Subcutaneous adipose tissue (tissue), 4 donors: ENCODE measurements around the gene SLMAP. TPM values are rescaled to one million over a fixed set of nuclear protein-coding genes. Genes with fewer than 3 reads are reported as not detected.

Source experiments
- total RNA-seq, 4 donors: library from RNA; depleted of rRNA; stranded (reverse); fragments of >200 nt; gene quantifications; one replicate each; pipeline ENCODE4 v1.1.0, GENCODE V29; 2016
- TF ChIP-seq, protein P1 (sequence below): fragments of 450-650 bp; IDR thresholded peaks from one replicate; pipeline ENCODE4 v1.5.1; 2016; ENCODE audit warnings: low read depth, mild to moderate bottlenecking, control low read depth, antibody characterized with exemption, moderate library complexity

SLMAP gene
- total RNA-seq, 4 donors from 2014 or later, result 42.2 to 66.1 (median 54.2) TPM

DNA sequence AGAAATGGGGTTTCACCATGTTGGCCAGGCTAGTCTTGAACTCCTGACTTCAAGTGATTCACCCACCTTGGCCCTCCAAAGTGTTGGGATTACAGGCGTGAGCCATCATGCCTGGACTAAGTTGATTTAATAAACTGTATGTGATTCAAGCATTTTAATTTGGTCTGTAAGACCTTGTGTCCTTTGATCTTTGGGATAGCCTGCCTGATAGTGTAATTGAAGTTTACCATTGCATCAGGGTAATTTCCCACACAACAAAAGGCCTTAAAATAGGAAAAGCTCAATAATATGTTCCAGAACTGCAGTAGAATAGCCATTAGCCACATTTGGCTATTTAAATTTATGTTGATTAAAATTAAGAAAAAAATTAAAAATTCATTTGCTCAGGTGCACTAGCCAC lies 38.0 kb upstream of the SLMAP start:
- TF ChIP-seq, protein P1, sequence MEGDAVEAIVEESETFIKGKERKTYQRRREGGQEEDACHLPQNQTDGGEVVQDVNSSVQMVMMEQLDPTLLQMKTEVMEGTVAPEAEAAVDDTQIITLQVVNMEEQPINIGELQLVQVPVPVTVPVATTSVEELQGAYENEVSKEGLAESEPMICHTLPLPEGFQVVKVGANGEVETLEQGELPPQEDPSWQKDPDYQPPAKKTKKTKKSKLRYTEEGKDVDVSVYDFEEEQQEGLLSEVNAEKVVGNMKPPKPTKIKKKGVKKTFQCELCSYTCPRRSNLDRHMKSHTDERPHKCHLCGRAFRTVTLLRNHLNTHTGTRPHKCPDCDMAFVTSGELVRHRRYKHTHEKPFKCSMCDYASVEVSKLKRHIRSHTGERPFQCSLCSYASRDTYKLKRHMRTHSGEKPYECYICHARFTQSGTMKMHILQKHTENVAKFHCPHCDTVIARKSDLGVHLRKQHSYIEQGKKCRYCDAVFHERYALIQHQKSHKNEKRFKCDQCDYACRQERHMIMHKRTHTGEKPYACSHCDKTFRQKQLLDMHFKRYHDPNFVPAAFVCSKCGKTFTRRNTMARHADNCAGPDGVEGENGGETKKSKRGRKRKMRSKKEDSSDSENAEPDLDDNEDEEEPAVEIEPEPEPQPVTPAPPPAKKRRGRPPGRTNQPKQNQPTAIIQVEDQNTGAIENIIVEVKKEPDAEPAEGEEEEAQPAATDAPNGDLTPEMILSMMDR, result no peak

DNA sequence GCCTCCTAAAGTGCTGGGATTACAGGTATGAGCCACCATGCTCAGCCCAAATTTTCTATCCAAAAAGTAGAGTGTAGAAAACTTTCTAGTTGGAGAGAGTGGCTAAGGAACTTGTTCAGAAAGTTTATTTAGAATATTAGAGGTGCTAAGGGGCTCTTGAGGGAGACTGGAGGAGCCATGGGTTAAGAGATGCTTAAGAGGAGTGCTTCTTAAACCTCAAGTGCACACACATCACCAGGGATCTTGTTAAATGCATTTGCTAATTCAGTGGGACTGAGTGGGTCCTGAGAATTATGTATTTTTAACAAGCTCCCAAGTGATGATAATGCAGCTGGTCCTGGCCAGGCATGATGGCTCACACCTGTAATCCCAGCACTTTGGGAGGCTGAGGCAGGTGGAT lies 29.7 kb upstream of the SLMAP start:
- TF ChIP-seq, protein P1, result no peak

DNA sequence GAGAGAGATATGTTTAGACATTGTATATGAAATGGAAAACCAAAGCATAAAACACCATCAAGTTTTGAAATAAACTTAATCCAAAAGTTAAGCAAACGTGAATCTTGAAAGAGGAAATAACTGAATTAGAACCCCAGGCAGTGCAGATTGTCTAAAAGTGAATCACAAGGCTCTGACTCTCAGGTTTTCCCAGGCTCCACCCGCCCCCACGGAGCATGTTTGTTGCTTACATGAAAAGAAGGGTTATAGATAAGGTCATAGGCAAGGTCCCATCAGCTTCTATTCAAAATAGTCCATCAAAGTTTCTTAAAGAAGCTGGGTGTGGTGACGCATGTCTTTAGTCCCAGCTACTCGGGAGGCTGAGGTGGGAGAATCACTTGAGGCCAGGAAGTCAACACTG lies 29.0 kb upstream of the SLMAP start:
- TF ChIP-seq, protein P1, result no peak

DNA sequence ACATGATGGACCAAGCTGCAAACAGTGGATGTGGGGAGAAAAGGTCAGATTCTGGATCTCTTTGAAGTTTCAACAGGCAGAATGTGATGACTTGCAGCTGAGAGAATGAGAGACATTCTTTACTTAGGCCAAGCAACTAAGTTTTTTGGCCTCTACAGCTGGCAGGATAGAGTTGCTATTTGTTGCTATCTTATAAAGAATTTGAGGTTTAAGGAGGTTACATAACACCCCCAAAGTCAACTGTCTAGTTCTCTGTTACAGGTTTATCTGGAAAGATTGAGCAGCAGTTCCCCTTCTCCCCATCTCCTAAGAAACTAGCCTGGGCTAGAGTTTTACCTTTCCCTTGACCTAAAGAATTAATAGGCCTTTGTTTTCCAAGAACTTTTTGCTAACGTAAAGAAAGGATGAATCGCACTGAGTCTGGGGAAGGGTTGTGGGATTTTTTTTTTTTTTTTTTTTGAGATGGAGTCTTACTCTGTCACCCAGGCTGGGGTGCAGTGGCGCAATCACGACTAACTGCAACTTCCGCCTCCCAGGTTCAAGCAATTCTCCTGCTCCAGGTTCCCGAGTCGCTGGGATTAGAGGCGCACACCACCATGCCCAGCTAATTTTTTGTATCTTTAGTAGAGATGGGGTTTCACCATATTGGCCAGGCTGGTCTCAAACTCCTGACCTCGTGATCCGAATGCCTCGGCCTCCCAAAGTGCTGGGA lies 26.6 kb upstream of the SLMAP start:
- TF ChIP-seq, protein P1, result no peak

DNA sequence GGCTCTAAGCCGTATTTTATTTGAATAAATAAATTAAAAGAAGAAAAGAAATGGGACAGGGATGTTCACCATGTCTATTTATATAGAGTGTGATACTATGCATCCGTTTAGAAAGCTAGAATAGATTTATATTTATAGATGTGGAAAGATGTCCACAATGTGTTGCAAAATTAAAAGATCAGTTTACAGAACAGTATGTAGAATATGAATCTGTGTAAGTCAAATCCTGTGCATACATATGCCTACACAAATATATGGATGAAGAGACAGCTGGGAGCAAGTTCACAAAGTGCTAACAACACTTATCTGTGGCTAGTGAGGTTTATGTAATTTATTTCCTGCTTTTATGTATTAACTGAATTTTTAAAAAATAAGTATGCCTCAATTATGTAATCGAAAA lies 25.4 kb upstream of the SLMAP start:
- TF ChIP-seq, protein P1, result no peak

DNA sequence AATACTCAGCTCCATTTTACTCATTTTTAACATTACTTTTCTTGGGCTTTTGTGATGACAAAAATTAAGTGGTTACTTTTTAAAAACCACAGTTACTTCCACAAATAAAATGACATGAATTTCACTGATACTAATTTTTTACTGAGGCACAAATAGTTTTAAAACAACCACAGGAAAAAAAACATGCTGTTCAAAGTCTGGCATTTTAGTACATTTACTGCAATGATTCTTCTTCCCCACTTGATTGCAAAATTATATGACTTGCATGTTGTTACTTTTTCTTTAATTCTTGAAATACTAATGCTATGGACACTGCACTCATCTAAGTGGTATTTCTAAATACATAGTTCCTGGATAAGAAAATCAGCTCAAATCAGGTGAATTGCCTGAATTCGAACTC lies 24.8 kb upstream of the SLMAP start:
- TF ChIP-seq, protein P1, result no peak

DNA sequence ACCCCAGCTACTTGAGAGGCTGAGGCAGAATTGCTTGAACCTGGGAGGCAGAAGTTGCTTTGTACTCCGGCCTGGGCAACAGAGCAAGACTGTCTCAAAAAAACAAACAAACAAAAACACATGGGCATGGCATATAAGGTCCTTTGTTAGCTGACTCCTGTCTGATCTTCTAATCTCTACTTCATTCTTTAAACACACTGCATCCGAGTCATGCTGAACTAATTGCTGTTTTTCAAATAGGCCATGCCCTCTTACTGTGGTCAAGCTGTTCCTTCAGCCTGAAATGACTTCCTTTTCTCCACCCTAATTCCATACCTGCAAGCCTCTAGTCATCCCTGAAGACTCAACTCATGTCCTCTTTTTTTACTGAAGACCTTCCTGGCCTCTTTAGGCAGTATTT lies 22.3 kb upstream of the SLMAP start:
- TF ChIP-seq, protein P1, result no peak
